Transverse colon (tissue), 3 donors: ENCODE measurements around the gene CLSTN2.

Experiments
- POLR2A ChIP-seq: fragments of 450-650 bp; IDR thresholded peaks from one replicate; pipeline ENCODE4 v1.6.1; 2016; ENCODE audit warnings: antibody characterized with exemption, mild to moderate bottlenecking, moderate library complexity
- POLR2AphosphoS5 ChIP-seq, 3 donors: sonication (generic); formaldehyde crosslinking; IDR thresholded peaks; one replicate each; pipeline ENCODE4 v1.6.1; 2016; ENCODE audit warnings: antibody characterized with exemption in 3 of 3

GRCh38 chr3:140545756-140546155, 610.8 kb downstream of the CLSTN2 start:
- TF ChIP-seq POLR2A, result no peak
- no peak for TF ChIP-seq POLR2AphosphoS5 (IDR thresholded peaks at IDR 0.05)
